HG02852 (cell line): ENCODE results near the gene MAN2A1.
"Not testable (repeated sequence)": the region's sequence is repeated elsewhere in the genome, so short reads cannot be mapped to it uniquely, and the experiment has no call there.

Source experiments
- ATAC-seq: cut with Tn5 transposase; IDR thresholded peaks from one replicate; pipeline ENCODE4 v1.9.1; 2021; ENCODE audit warnings: mild to moderate bottlenecking, moderate library complexity; ENCODE audit not compliant: unreplicated experiment

MAN2A1 gene

GRCh38 chr5:109812698-109813097 is 123.0 kb downstream of the MAN2A1 start:
- ATAC-seq = no peak

- no peak for ATAC-seq
Observed at GRCh38 chr5:109816732-109817131, 127.0 kb downstream of the MAN2A1 start.

- ATAC-seq = no peak
Observed at GRCh38 chr5:109819878-109820277, 130.2 kb downstream of the MAN2A1 start.

GRCh38 chr5:109823597-109823996 is 133.9 kb downstream of the MAN2A1 start:
- no peak for ATAC-seq

- ATAC-seq = no peak
Observed at GRCh38 chr5:109825450-109825849, 135.7 kb downstream of the MAN2A1 start.

GRCh38 chr5:109826426-109826825 is 136.7 kb downstream of the MAN2A1 start:
- no peak for ATAC-seq

GRCh38 chr5:109829331-109829730 is 139.6 kb downstream of the MAN2A1 start:
- ATAC-seq = no peak

- ATAC-seq = no peak
Observed at GRCh38 chr5:109830955-109831502, 141.3 kb downstream of the MAN2A1 start.

- ATAC-seq = not testable (repeated sequence)
Observed at GRCh38 chr5:109832207-109833188, 142.8 kb downstream of the MAN2A1 start.

- ATAC-seq = no peak
Observed at GRCh38 chr5:109833946-109834345, 144.2 kb downstream of the MAN2A1 start.

- no peak for ATAC-seq
Observed at GRCh38 chr5:109836280-109836679, 146.6 kb downstream of the MAN2A1 start.

- no peak for ATAC-seq
Observed at GRCh38 chr5:109837231-109837861, 147.6 kb downstream of the MAN2A1 start.

- no peak for ATAC-seq
Observed at GRCh38 chr5:109838157-109838556, 148.4 kb downstream of the MAN2A1 start.

GRCh38 chr5:109844148-109844547 is 154.4 kb downstream of the MAN2A1 start:
- ATAC-seq = no peak

- ATAC-seq = no peak
Observed at GRCh38 chr5:109844695-109845094, 155.0 kb downstream of the MAN2A1 start.

- ATAC-seq = no peak
Observed at GRCh38 chr5:109848130-109848529, 158.4 kb downstream of the MAN2A1 start.

- ATAC-seq = no peak
Observed at GRCh38 chr5:109849478-109850088, 159.9 kb downstream of the MAN2A1 start.

GRCh38 chr5:109852371-109853155 is 162.8 kb downstream of the MAN2A1 start:
- no peak for ATAC-seq

- ATAC-seq = no peak
Observed at GRCh38 chr5:109853377-109853776, 163.7 kb downstream of the MAN2A1 start.

GRCh38 chr5:109855056-109855455 is 165.3 kb downstream of the MAN2A1 start:
- no peak for ATAC-seq
